Natural killer cell (primary cell): ENCODE measurements around the gene BDKRB2. TPM values are rescaled to one million over a fixed set of nuclear protein-coding genes. Genes with fewer than 3 reads are reported as not detected.

Source experiments
- ATAC-seq, 3 donors: fragments of 150-1000 bp in 2 of 3; fragments of 200-7000 bp in 1 of 3; cut with Tn5 transposase; 1 replicate in 1 of 3; 2 replicates in 2 of 3; pipeline ENCODE4 v1.10.0; 2021; ENCODE audit warnings: mild to moderate bottlenecking in 2 of 3, moderate library complexity in 2 of 3
- DNase-seq, 2 donors: peaks; one replicate each; pipeline versions ENCODE4 v3.0.0 to v3.0.0-alpha.2; 2013 to 2021; ENCODE audit warnings: mixed read lengths in 1 of 2
- H3K27ac ChIP-seq: one replicate; pipeline ENCODE4 v1.5.1; 2013; ENCODE audit warnings: mild to moderate bottlenecking, low read length
- H3K27me3 ChIP-seq: one replicate; pipeline ENCODE4 v1.6.1; 2013; ENCODE audit warnings: low read length; ENCODE audit not compliant: control insufficient read depth, insufficient read depth
- H3K36me3 ChIP-seq: one replicate; pipeline ENCODE4 v1.6.1; 2013; ENCODE audit warnings: low read length; ENCODE audit not compliant: control insufficient read depth, insufficient read depth
- H3K4me1 ChIP-seq: one replicate; pipeline ENCODE4 v1.6.1; 2013; ENCODE audit warnings: low read length; ENCODE audit not compliant: control insufficient read depth, insufficient read depth
- H3K4me3 ChIP-seq: one replicate; pipeline ENCODE4 v1.5.1; 2013; ENCODE audit warnings: low read length
- H3K9me3 ChIP-seq: one replicate; pipeline ENCODE4 v1.6.1; 2013; ENCODE audit warnings: low read length; ENCODE audit not compliant: control insufficient read depth, insufficient read depth
- H3K27ac Mint-ChIP-seq, 2 donors: one replicate each; pipeline ENCODE4 v1.8.0; 2022; ENCODE audit warnings: mild to moderate bottlenecking in 2 of 2, mixed read lengths in 2 of 2, moderate library complexity in 1 of 2
- H3K27me3 Mint-ChIP-seq, 2 donors: one replicate each; pipeline ENCODE4 v1.8.0; 2022; ENCODE audit warnings: low read depth in 2 of 2, mixed read lengths in 2 of 2
- H3K36me3 Mint-ChIP-seq: one replicate; pipeline ENCODE4 v1.8.0; 2022; ENCODE audit warnings: mixed read lengths
- H3K4me1 Mint-ChIP-seq, 2 donors: one replicate each; pipeline ENCODE4 v1.8.0; 2022; ENCODE audit warnings: mixed read lengths in 2 of 2
- H3K4me3 Mint-ChIP-seq: one replicate; pipeline ENCODE4 v1.8.0; 2022; ENCODE audit warnings: mild to moderate bottlenecking, moderate library complexity, mixed read lengths
- H3K9me3 Mint-ChIP-seq, 2 donors: one replicate each; pipeline ENCODE4 v1.8.0; 2022; ENCODE audit warnings: mixed read lengths in 2 of 2
- WGBS: methylation state at CpG from one replicate; pipeline ENCODE4 v1.1.7; 2013; ENCODE audit warnings: missing lambda C conversion rate; ENCODE audit not compliant: insufficient coverage; 5-methylcytosine and 5-hydroxymethylcytosine counted together
- intact Hi-C: fragments of 100-400 bp; cut with micrococcal nuclease; formaldehyde crosslinking; loops from one replicate; pipeline ENCODE4 v1.14.2; 2022
- total RNA-seq, 4 donors: library from RNA; stranded (reverse); fragments of 120-200 nt in 1 of 4; gene quantifications; one replicate each; pipeline versions ENCODE4 v1.2.3 to v1.2.4, GENCODE V29; 2013 to 2022
- TF ChIP-seq, protein P1 (sequence below): fragments of 200-600 bp; IDR thresholded peaks from one replicate; pipeline ENCODE4 v1.8.0; 2022; ENCODE audit warnings: antibody characterized with exemption

BDKRB2 gene
- total RNA-seq, 3 donors from 2014 or later (not counting 1 experiment from before 2014, with no cell fraction given): not detected

DNA sequence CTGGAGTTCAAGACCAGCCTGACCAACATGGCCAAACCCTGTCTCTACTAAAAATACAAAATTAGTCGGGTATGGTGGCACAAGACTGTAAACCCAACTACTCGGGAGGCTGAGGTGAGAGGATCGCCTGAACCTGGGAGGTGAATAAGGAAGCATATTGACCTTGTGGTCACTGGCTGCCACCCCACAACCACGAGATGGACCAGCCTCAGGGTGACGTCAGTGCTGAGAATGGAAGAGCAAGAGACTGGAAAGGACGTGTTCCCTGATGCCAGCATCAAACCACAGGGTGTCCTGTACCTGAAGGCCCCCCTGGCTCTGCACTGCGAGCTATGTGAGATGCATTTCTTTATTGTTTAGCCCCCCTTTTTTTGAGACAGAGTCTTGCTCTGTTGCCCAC lies 45.9 kb upstream of the BDKRB2 start:
- Histone ChIP-seq H3K27ac (no peak overlapping the region), H3K27me3 (no peaks in the 10 kb centered on the region), H3K4me1 (no peaks in the 10 kb centered on the region), H3K4me3 (no peak overlapping the region), H3K9me3 (no peaks in the 10 kb centered on the region), H3K36me3 (no peaks in the 10 kb centered on the region)
- Mint-ChIP-seq H3K9me3 (no peaks in the 10 kb centered on the region), H3K4me3 (no peak overlapping the region), H3K36me3 (no peaks in the 10 kb centered on the region), H3K27me3 (peaks cover 0 to 6% of the 10 kb centered on the region in 2 donors), H3K27ac (no peak overlapping the region), H3K4me1 (no peaks in the 10 kb centered on the region)
- no peak for ATAC-seq
- no peak for DNase-seq
- TF ChIP-seq, protein P1, sequence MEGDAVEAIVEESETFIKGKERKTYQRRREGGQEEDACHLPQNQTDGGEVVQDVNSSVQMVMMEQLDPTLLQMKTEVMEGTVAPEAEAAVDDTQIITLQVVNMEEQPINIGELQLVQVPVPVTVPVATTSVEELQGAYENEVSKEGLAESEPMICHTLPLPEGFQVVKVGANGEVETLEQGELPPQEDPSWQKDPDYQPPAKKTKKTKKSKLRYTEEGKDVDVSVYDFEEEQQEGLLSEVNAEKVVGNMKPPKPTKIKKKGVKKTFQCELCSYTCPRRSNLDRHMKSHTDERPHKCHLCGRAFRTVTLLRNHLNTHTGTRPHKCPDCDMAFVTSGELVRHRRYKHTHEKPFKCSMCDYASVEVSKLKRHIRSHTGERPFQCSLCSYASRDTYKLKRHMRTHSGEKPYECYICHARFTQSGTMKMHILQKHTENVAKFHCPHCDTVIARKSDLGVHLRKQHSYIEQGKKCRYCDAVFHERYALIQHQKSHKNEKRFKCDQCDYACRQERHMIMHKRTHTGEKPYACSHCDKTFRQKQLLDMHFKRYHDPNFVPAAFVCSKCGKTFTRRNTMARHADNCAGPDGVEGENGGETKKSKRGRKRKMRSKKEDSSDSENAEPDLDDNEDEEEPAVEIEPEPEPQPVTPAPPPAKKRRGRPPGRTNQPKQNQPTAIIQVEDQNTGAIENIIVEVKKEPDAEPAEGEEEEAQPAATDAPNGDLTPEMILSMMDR: no peak
- 72% methylated on average over 7 of the region's 7 CpGs for WGBS
- intact Hi-C loops: no loop called here

DNA sequence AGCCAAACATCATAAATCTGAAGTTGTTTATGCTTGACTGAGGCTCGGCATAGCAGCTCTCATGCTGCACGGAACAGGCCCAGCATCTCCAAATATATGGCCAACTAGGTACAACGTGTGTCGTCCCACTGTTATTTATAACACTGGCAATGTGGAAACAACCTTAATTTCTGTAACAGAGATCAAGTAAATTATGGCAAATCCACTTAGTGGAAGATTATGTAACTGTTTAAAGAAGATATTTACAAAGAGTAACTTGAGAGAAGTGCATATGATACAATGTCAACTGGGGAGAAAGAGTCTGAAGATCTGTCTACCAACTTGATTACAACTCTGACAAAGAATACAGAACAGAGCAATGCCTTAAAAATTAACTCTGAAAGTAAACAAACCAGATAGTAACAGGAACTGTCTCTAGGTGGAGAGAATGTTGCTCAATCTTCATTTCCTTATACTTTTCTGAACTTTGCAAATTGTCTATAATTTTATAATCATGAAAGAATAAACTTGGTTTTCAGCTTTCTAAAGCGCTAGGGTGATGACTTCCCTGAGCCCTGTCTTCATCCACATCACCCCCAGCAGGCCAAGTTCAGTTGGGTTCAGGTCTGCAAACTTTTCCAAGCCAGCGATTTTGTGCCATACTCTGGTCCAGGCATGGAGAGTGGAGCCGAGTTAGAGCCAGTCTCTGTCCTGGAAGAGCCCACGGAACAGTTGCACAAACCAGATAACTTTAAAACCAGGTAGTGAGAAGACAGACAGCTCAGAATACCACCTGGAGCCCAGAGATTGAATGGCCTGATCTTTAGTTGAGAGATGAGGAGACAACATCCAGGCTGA lies 44.3 kb upstream of the BDKRB2 start:
- H3K36me3 Mint-ChIP-seq: no peaks in the 10 kb centered on the region
- H3K36me3 ChIP-seq: no peaks in the 10 kb centered on the region
- no peak overlapping the region for H3K27ac ChIP-seq
- no peaks in the 10 kb centered on the region for H3K27me3 ChIP-seq
- no peaks in the 10 kb centered on the region for H3K9me3 ChIP-seq
- TF ChIP-seq, protein P1: no peak
- intact Hi-C loops: no loop called here
- no peak overlapping the region for H3K4me3 Mint-ChIP-seq
- H3K9me3 Mint-ChIP-seq: no peaks in the 10 kb centered on the region
- H3K4me1 ChIP-seq: no peaks in the 10 kb centered on the region
- WGBS: 84% methylated on average over 8 of the region's 8 CpGs
- peaks cover 0 to 10% of the 10 kb centered on the region in 2 donors for H3K27me3 Mint-ChIP-seq
- H3K4me1 Mint-ChIP-seq: no peaks in the 10 kb centered on the region
- ATAC-seq: no peak
- no peak for DNase-seq
- no peak overlapping the region for H3K4me3 ChIP-seq
- no peak overlapping the region for H3K27ac Mint-ChIP-seq

DNA sequence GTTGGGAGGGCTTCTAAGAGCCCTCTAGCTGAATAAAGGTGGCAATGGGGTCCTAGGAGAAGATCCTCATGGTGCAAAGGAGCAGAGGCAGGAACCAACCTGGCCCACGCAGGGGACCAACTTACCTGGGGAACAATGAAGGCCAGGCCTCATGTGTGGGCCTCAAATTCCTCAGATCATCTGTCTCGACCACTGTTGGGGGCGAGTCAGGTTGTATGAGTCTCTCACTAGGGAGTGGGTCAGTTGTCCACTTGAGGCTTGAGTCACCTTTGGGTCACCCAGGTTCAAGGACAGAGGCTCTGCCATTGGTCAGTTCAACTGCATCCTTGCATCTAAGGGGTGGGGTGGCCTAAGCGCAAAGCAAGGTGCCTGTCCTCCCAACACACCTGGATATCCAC lies 43.7 kb upstream of the BDKRB2 start:
- Histone ChIP-seq H3K27me3 (no peaks in the 10 kb centered on the region), H3K4me3 (no peak overlapping the region), H3K9me3 (no peaks in the 10 kb centered on the region), H3K27ac (no peak overlapping the region), H3K4me1 (no peaks in the 10 kb centered on the region), H3K36me3 (no peaks in the 10 kb centered on the region)
- Mint-ChIP-seq H3K36me3 (no peaks in the 10 kb centered on the region), H3K9me3 (no peaks in the 10 kb centered on the region), H3K4me3 (no peak overlapping the region), H3K27me3 (peaks cover 0 to 9% of the 10 kb centered on the region in 2 donors), H3K4me1 (no peaks in the 10 kb centered on the region), H3K27ac (no peak overlapping the region)
- TF ChIP-seq, protein P1: no peak
- ATAC-seq (no peak), DNase-seq (no peak)
- intact Hi-C loops: no loop called here
- WGBS: 90% methylated on average over 4 of the region's 4 CpGs

DNA sequence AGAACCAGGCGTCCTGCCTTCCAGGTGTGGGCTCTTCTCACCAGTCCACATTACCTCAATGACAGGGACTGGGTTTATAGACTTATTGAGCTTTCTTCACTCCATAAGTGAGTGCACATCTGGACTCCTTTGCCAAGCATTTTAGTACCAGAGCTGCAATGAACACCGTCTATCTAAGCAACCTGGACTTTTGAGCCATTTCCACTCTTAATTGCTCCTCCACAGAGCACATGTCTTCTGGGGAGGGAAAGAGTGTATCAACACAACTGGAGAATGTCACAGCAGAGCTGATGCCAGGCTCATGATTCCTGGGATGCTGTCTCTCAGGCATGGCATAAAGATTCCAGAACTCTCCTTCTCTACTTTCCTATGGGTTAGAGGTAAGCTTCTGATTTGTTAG lies 43.0 kb upstream of the BDKRB2 start:
- Mint-ChIP-seq H3K27ac (no peak overlapping the region), H3K4me3 (no peak overlapping the region), H3K9me3 (no peaks in the 10 kb centered on the region), H3K4me1 (no peaks in the 10 kb centered on the region), H3K36me3 (no peaks in the 10 kb centered on the region), H3K27me3 (peaks cover 0 to 10% of the 10 kb centered on the region in 2 donors)
- WGBS: 77% methylated on average over 2 of the region's 2 CpGs
- H3K4me1 ChIP-seq: no peaks in the 10 kb centered on the region
- no peaks in the 10 kb centered on the region for H3K9me3 ChIP-seq
- DNase-seq: no peak
- no peak overlapping the region for H3K4me3 ChIP-seq
- no peaks in the 10 kb centered on the region for H3K27me3 ChIP-seq
- intact Hi-C loops: no loop called here
- no peak for ATAC-seq
- H3K27ac ChIP-seq: no peak overlapping the region
- TF ChIP-seq, protein P1: no peak
- no peaks in the 10 kb centered on the region for H3K36me3 ChIP-seq
